GM12891 (cell line): ENCODE results near the gene SHISA9.

Experiments
- PAX5 ChIP-seq: IDR thresholded peaks from 2 replicates; pipeline ENCODE4 v1.6.1; 2011; ENCODE audit warnings: low read length, moderate library complexity, mild to moderate bottlenecking; ENCODE audit not compliant: insufficient read depth, severe bottlenecking
- POLR2A ChIP-seq: IDR thresholded peaks from 2 replicates; pipeline ENCODE4 v1.6.1; 2011; ENCODE audit warnings: low read depth, low read length, control low read depth
- SPI1 ChIP-seq: IDR thresholded peaks from 2 replicates; pipeline ENCODE4 v1.6.1; 2011; ENCODE audit warnings: low read depth, low read length, control low read depth
- TAF1 ChIP-seq: IDR thresholded peaks from 2 replicates; pipeline ENCODE4 v1.6.1; 2011; ENCODE audit warnings: low read depth, low read length, control low read depth

GRCh38 chr16:13081825-13082331 lies 180.5 kb downstream of the SHISA9 start:
- TF ChIP-seq TAF1: no peak
- TF ChIP-seq POLR2A: no peak
- TF ChIP-seq SPI1: no peak
- no peak for TF ChIP-seq PAX5
